Common myeloid progenitor, CD34-positive (primary cell): Measurements from ENCODE around the gene NEK11.
A peak's percentile ranks its signal among the peaks of the same experiment; 100 is the strongest.

Experiments used
- CTCF ChIA-PET: fragments of 350-600 bp; sonication (Branson Sonifier 250); formaldehyde crosslinking; loops from one replicate; lab custom pipeline; 2021; ENCODE audit warnings: antibody characterized with exemption; lab: Charles Lee
- POLR2A ChIA-PET: fragments of 350-600 bp; sonication (Branson Sonifier 250); formaldehyde crosslinking; loops from one replicate; lab custom pipeline; 2021; ENCODE audit warnings: antibody characterized with exemption; lab: Charles Lee
- DNase-seq, 3 donors: peaks; one replicate each; pipeline versions ENCODE4 v3.0.0 to v3.0.0-alpha.2; 2013
- H3K27ac ChIP-seq, 2 experiments: 1 replicate in 1 of 2; 2 replicates in 1 of 2; pipeline ENCODE4 v1.7.0; 2013; ENCODE audit warnings: inconsistent platforms in 2 of 2, low read length in 2 of 2, mild to moderate bottlenecking in 2 of 2, low read depth in 1 of 2, moderate library complexity in 1 of 2; ENCODE audit not compliant: severe bottlenecking in 2 of 2, insufficient read depth in 1 of 2, poor library complexity in 1 of 2
- H3K27me3 ChIP-seq, 5 experiments: replicated peaks in 2 of 5; 1 replicate in 3 of 5; 2 replicates in 2 of 5; pipeline versions ENCODE4 v1.6.1 to v1.7.0; 2013; ENCODE audit warnings: low read length in 4 of 5, mild to moderate bottlenecking in 2 of 5, moderate library complexity in 2 of 5, inconsistent platforms in 1 of 5; ENCODE audit not compliant: insufficient read depth in 5 of 5, control insufficient read depth in 4 of 5
- H3K36me3 ChIP-seq, 4 experiments: 1 replicate in 2 of 4; 2 replicates in 2 of 4; pipeline versions ENCODE4 v1.6.1 to v1.7.0; 2013; ENCODE audit warnings: low read length in 3 of 4, control low read depth in 1 of 4, mild to moderate bottlenecking in 1 of 4; ENCODE audit not compliant: control insufficient read depth in 4 of 4, insufficient read depth in 4 of 4
- H3K4me1 ChIP-seq, 4 experiments: 1 replicate in 3 of 4; 2 replicates in 1 of 4; pipeline versions ENCODE4 v1.6.1 to v1.7.1; 2013; ENCODE audit warnings: low read length in 3 of 4, mild to moderate bottlenecking in 3 of 4, control low read depth in 1 of 4, inconsistent platforms in 1 of 4, moderate library complexity in 1 of 4; ENCODE audit not compliant: control insufficient read depth in 4 of 4, insufficient read depth in 4 of 4; ENCODE audit errors: control extremely low read depth in 1 of 4
- H3K4me3 ChIP-seq, 7 experiments: 1 replicate in 4 of 7; 2 replicates in 3 of 7; pipeline versions ENCODE4 v1.5.1 to v1.7.0; 2013; ENCODE audit warnings: mild to moderate bottlenecking in 7 of 7, low read length in 6 of 7, moderate library complexity in 6 of 7, inconsistent platforms in 2 of 7, low read depth in 2 of 7, control low read depth in 1 of 7; ENCODE audit not compliant: insufficient read depth in 4 of 7, control insufficient read depth in 1 of 7; ENCODE audit errors: extremely low read depth in 1 of 7
- H3K9me3 ChIP-seq, 5 experiments: 1 replicate in 4 of 5; 2 replicates in 1 of 5; pipeline versions ENCODE4 v1.6.1 to v1.7.1; 2013; ENCODE audit warnings: low read length in 4 of 5, mild to moderate bottlenecking in 2 of 5, inconsistent platforms in 1 of 5, low read depth in 1 of 5, moderate library complexity in 1 of 5; ENCODE audit not compliant: control insufficient read depth in 4 of 5, insufficient read depth in 2 of 5; ENCODE audit errors: control extremely low read depth in 1 of 5
- WGBS: methylation state at CpG from one replicate; pipeline ENCODE4 v1.1.5; 2013; ENCODE audit not compliant: insufficient coverage; 5-methylcytosine and 5-hydroxymethylcytosine counted together

The NEK11 gene

GRCh38 chr3:131053043-131053859, 26.6 kb downstream of the NEK11 start:
- Histone ChIP-seq H3K4me3 (no peak overlapping the region), H3K27ac (no peak overlapping the region), H3K27me3 (no peaks in the 10 kb centered on the region), H3K9me3 (no peaks in the 10 kb centered on the region), H3K36me3 (no peaks in the 10 kb centered on the region), H3K4me1 (no peaks in the 10 kb centered on the region)
- DNase-seq = peak in 2 of 3 donors; percentile 14 to 15
- no CpG with 5 or more reads among the region's 3 CpGs for WGBS
- CTCF ChIA-PET = interaction anchor here (0.7 to 1.3 kb wide), 3 partner anchors 29 to 1158 kb away, joined by 3 read pairs; no protein-coding TSS in a partner anchor
- POLR2A ChIA-PET = no interaction called here

- H3K27ac ChIP-seq = no peak overlapping the region
- POLR2A ChIA-PET = no interaction called here
- no peak for DNase-seq
- H3K36me3 ChIP-seq = no peaks in the 10 kb centered on the region
- CTCF ChIA-PET = interaction anchor here (1.1 to 1.4 kb wide), 2 partner anchors 11 to 26 kb away, joined by 3 to 4 read pairs; no protein-coding TSS in a partner anchor
- peaks cover 0 to 5% (median 2%) of the 10 kb centered on the region in 4 experiments for H3K4me1 ChIP-seq
- no peaks in the 10 kb centered on the region for H3K27me3 ChIP-seq
- peaks cover 0 to 3% (median 0%) of the 10 kb centered on the region in 5 experiments for H3K9me3 ChIP-seq
- H3K4me3 ChIP-seq = no peak overlapping the region
Measured at GRCh38 chr3:131067983-131068382, 41.3 kb downstream of the NEK11 start.

- Histone ChIP-seq H3K27ac (no peak overlapping the region), H3K4me1 (peaks cover 0 to 7% (median 2%) of the 10 kb centered on the region in 4 experiments), H3K9me3 (no peaks in the 10 kb centered on the region), H3K27me3 (no peaks in the 10 kb centered on the region), H3K36me3 (no peaks in the 10 kb centered on the region), H3K4me3 (no peak overlapping the region)
- peak in 2 of 3 donors; percentile 26 to 48 for DNase-seq
- ChIA-PET POLR2A (no interaction called here), CTCF (interaction anchor here (1.4 kb wide), 1 partner anchor 36 kb away, joined by 3 read pairs; no protein-coding TSS in a partner anchor)
- 100% methylated on average over 1 of the region's 2 CpGs for WGBS
Measured at GRCh38 chr3:131072099-131072559, 45.5 kb downstream of the NEK11 start.

- ChIA-PET CTCF (interaction anchor here (1.4 kb wide), 1 partner anchor 35 kb away, joined by 3 read pairs; no protein-coding TSS in a partner anchor), POLR2A (no interaction called here)
- Histone ChIP-seq H3K4me3 (no peak overlapping the region), H3K9me3 (no peaks in the 10 kb centered on the region), H3K27ac (no peak overlapping the region), H3K4me1 (peaks cover 0 to 7% (median 2%) of the 10 kb centered on the region in 4 experiments), H3K27me3 (no peaks in the 10 kb centered on the region), H3K36me3 (no peaks in the 10 kb centered on the region)
- no peak for DNase-seq
- 100% methylated on average over 1 of the region's 2 CpGs for WGBS
Measured at GRCh38 chr3:131072845-131073244, 46.2 kb downstream of the NEK11 start.

- ChIA-PET CTCF (no interaction called here), POLR2A (no interaction called here)
- Histone ChIP-seq H3K4me1 (peaks cover 0 to 7% (median 2%) of the 10 kb centered on the region in 4 experiments), H3K27ac (no peak overlapping the region), H3K9me3 (no peaks in the 10 kb centered on the region), H3K36me3 (no peaks in the 10 kb centered on the region), H3K27me3 (no peaks in the 10 kb centered on the region), H3K4me3 (no peak overlapping the region)
- 67% methylated on average over 3 of the region's 4 CpGs for WGBS
- no peak for DNase-seq
Measured at GRCh38 chr3:131075632-131076328, 49.1 kb downstream of the NEK11 start.

GRCh38 chr3:131077904-131078303, 51.2 kb downstream of the NEK11 start:
- CTCF ChIA-PET = interaction anchor here (0.6 kb wide), 1 partner anchor 21 kb away, joined by 3 read pairs; no protein-coding TSS in a partner anchor
- H3K4me3 ChIP-seq = no peak overlapping the region
- H3K4me1 ChIP-seq = peaks cover 0 to 3% (median 0%) of the 10 kb centered on the region in 4 experiments
- no peaks in the 10 kb centered on the region for H3K36me3 ChIP-seq
- no peak overlapping the region for H3K27ac ChIP-seq
- WGBS = 70% methylated on average over 1 of the region's 1 CpG
- H3K27me3 ChIP-seq = no peaks in the 10 kb centered on the region
- DNase-seq = no peak
- POLR2A ChIA-PET = no interaction called here
- no peaks in the 10 kb centered on the region for H3K9me3 ChIP-seq
